Esophagus muscularis mucosa (tissue), 4 donors: ENCODE results near the gene TMEFF2. TPM values are rescaled to one million over a fixed set of nuclear protein-coding genes. Genes with fewer than 3 reads are reported as not detected.

Experiments
- DNase-seq: peaks from one replicate; pipeline ENCODE4 v3.0.0-alpha.2; 2017; ENCODE audit errors: extremely low spot score
- H3K27ac ChIP-seq, 4 donors: fragments of 200-600 bp; sonication (generic); replicated peaks in 1 of 4; 1 replicate in 3 of 4; 2 replicates in 1 of 4; pipeline ENCODE4 v1.5.1; 2016 to 2019; ENCODE audit warnings: mild to moderate bottlenecking in 1 of 4
- H3K27me3 ChIP-seq, 4 donors: fragments of 200-600 bp; sonication (generic); one replicate each; pipeline versions ENCODE4 v1.5.1 to v1.6.0; 2016 to 2019
- H3K36me3 ChIP-seq, 4 donors: fragments of 200-600 bp; sonication (generic); one replicate each; pipeline ENCODE4 v1.5.1; 2016 to 2019
- H3K4me1 ChIP-seq, 4 donors: fragments of 200-600 bp; sonication (generic); one replicate each; pipeline ENCODE4 v1.5.1; 2016 to 2019
- H3K4me3 ChIP-seq, 4 donors: fragments of 200-600 bp; sonication (generic); 1 replicate in 2 of 4; 2 replicates in 2 of 4; pipeline ENCODE4 v1.5.1; 2016 to 2019; ENCODE audit warnings: mild to moderate bottlenecking in 4 of 4, moderate library complexity in 1 of 4
- H3K9me3 ChIP-seq, 4 donors: fragments of 200-600 bp; sonication (generic); 1 replicate in 3 of 4; 2 replicates in 1 of 4; pipeline ENCODE4 v1.5.1; 2016 to 2019
- EP300 ChIP-seq: sonication (generic); formaldehyde crosslinking; IDR thresholded peaks from one replicate; pipeline ENCODE4 v1.6.1; 2017; ENCODE audit warnings: antibody characterized with exemption
- POLR2A ChIP-seq: fragments of 450-650 bp; IDR thresholded peaks from one replicate; pipeline ENCODE4 v1.6.1; 2017; ENCODE audit warnings: antibody characterized with exemption, moderate library complexity, mild to moderate bottlenecking, low read depth
- POLR2AphosphoS5 ChIP-seq, 2 donors: sonication (generic); formaldehyde crosslinking; IDR thresholded peaks; one replicate each; pipeline ENCODE4 v1.6.1; 2017; ENCODE audit warnings: antibody characterized with exemption in 2 of 2
- WGBS: methylation state at CpG from one replicate; pipeline ENCODE4 v1.1.5; 2018; 5-methylcytosine and 5-hydroxymethylcytosine counted together
- intact Hi-C: fragments of 100-400 bp; cut with DNase I; formaldehyde crosslinking; loops from one replicate; pipeline ENCODE4 v1.15.1; 2023
- total RNA-seq, 4 donors: library from RNA; depleted of rRNA; stranded (reverse); fragments of >200 nt; gene quantifications; one replicate each; pipeline versions ENCODE4 v1.1.0 to v1.2.1, GENCODE V29; 2016
- TF ChIP-seq, protein P1 (sequence below), 3 experiments: fragments of 200-600 bp in 2 of 3; fragments of 450-650 bp in 1 of 3; sonication (generic) in 2 of 3; IDR thresholded peaks; one replicate each; pipeline ENCODE4 v1.5.1; 2017 to 2019; ENCODE audit warnings: antibody characterized with exemption in 3 of 3, mild to moderate bottlenecking in 2 of 3, moderate library complexity in 1 of 3

The TMEFF2 gene
- total RNA-seq, 4 donors from 2014 or later: 0.42 to 1.7 (median 0.55) TPM

DNA sequence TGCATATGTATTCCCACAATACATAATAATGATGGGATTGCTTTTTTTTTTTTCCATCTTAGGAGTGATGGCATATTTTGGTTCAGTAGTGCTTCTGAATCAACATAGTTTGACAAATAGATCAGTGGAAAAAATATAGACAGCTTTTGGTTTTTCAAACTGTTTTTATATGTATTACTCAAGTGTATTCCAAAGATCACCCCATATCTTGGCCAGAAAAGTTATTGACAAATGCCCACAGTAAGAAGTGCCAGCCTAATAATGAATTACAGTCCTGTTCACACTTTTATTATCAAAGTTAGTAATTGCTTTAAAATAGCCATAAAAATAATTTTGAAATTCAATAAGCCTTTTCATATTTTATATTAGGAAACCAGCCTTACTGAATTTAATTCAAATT lies 95.0 kb downstream of the TMEFF2 start:
- Histone ChIP-seq H3K27ac (no peak overlapping the region), H3K27me3 (no peaks in the 10 kb centered on the region), H3K9me3 (no peaks in the 10 kb centered on the region), H3K4me3 (no peak overlapping the region), H3K4me1 (no peaks in the 10 kb centered on the region), H3K36me3 (no peaks in the 10 kb centered on the region)
- intact Hi-C loops: no loop called here
- no peak for TF ChIP-seq POLR2A
- no peak for TF ChIP-seq EP300
- TF ChIP-seq, protein P1, sequence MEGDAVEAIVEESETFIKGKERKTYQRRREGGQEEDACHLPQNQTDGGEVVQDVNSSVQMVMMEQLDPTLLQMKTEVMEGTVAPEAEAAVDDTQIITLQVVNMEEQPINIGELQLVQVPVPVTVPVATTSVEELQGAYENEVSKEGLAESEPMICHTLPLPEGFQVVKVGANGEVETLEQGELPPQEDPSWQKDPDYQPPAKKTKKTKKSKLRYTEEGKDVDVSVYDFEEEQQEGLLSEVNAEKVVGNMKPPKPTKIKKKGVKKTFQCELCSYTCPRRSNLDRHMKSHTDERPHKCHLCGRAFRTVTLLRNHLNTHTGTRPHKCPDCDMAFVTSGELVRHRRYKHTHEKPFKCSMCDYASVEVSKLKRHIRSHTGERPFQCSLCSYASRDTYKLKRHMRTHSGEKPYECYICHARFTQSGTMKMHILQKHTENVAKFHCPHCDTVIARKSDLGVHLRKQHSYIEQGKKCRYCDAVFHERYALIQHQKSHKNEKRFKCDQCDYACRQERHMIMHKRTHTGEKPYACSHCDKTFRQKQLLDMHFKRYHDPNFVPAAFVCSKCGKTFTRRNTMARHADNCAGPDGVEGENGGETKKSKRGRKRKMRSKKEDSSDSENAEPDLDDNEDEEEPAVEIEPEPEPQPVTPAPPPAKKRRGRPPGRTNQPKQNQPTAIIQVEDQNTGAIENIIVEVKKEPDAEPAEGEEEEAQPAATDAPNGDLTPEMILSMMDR (IDR thresholded peaks at IDR 0.05): no peak
- TF ChIP-seq POLR2AphosphoS5 (IDR thresholded peaks at IDR 0.05): no peak
- DNase-seq: no peak

DNA sequence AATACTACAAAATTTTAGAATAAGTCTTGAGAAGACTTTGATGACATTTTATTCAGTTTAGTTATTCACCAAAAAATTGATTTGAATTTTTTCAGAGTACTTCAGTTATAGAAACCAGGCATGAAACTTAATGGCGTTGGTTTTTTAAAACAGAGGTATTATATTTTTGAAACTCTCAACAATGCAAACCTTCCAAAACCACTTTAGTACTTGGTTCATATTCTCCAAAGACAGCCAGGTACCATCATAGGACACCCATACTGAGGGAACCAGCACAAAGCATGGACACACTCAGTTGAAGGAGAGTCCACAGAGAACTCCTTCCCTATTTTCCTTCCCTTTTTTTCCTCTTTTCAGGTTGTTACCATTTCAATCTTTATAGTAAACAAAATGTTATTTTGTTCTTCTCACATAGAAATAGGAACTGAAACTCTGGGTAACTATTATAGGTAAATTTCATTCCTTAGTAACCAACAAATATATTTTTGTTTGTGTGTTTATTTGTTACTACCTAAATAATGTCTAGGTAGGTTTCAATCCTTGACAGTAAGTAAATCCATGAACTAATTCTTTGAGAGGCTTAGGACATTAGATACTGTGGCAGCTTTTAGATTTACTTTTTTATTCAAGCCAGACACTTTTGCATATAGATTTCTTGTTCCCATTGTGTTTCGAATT lies 95.8 kb downstream of the TMEFF2 start:
- intact Hi-C loops: no loop called here
- TF ChIP-seq, protein P1 (IDR thresholded peaks at IDR 0.05): no peak
- TF ChIP-seq POLR2A (no peak), EP300 (no peak), POLR2AphosphoS5 (IDR thresholded peaks at IDR 0.05) (no peak)
- H3K4me1 ChIP-seq: no peaks in the 10 kb centered on the region
- H3K27ac ChIP-seq: no peak overlapping the region
- no peaks in the 10 kb centered on the region for H3K9me3 ChIP-seq
- H3K36me3 ChIP-seq: no peaks in the 10 kb centered on the region
- 96% methylated on average over 2 of the region's 2 CpGs for WGBS
- H3K27me3 ChIP-seq: no peaks in the 10 kb centered on the region
- no peak for DNase-seq
- no peak overlapping the region for H3K4me3 ChIP-seq

DNA sequence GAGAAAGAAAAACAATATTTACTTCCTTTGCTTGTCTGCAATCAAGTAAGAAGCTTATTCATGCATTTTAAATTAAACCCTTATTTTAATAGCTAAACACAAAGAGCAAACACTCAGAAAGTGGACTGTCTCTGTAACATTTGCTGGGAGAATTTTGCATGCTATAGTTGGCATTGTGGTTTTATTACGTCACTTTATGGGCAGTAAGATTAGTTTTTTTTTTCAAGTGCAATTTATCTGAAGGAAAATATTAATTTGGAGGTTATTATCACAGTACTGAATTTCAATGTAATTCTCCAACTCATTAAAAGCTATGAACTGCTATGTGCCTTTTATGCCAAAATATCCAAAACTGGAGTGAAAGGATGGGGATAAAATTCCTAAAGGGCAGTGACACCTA lies 103.3 kb downstream of the TMEFF2 start:
- H3K4me3 ChIP-seq: no peak overlapping the region
- no peaks in the 10 kb centered on the region for H3K36me3 ChIP-seq
- intact Hi-C loops: no loop called here
- 61% methylated on average over 1 of the region's 1 CpG for WGBS
- no peak for DNase-seq
- peaks cover 0 to 5% (median 0%) of the 10 kb centered on the region in 4 donors for H3K4me1 ChIP-seq
- TF ChIP-seq POLR2A (no peak), EP300 (no peak), POLR2AphosphoS5 (IDR thresholded peaks at IDR 0.05) (no peak)
- TF ChIP-seq, protein P1 (IDR thresholded peaks at IDR 0.05): no peak
- no peak overlapping the region for H3K27ac ChIP-seq
- no peaks in the 10 kb centered on the region for H3K9me3 ChIP-seq
- H3K27me3 ChIP-seq: no peaks in the 10 kb centered on the region

DNA sequence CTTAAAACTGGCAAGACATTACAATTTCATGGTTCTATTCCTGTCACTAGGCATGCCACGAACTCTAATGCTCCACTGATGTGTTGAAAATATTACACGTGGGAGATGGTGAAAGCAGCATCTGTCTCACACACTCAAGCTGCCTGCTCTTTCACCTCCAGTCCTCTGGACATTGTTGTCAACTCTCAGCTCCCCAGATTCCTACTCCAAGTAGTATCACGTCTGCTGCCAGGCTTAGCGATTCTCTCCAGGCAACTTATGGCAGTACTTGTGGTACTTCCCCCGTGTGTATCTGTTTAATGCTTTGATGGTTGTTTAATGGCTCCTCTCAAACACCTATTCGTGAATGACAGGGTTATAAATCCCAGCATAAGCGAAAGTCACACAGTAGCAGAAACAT lies 103.8 kb downstream of the TMEFF2 start:
- peaks cover 0 to 5% (median 0%) of the 10 kb centered on the region in 4 donors for H3K4me1 ChIP-seq
- no peaks in the 10 kb centered on the region for H3K27me3 ChIP-seq
- WGBS: 71% methylated on average over 7 of the region's 7 CpGs
- DNase-seq: no peak
- no peaks in the 10 kb centered on the region for H3K36me3 ChIP-seq
- H3K9me3 ChIP-seq: no peaks in the 10 kb centered on the region
- TF ChIP-seq POLR2A: no peak
- TF ChIP-seq POLR2AphosphoS5 (IDR thresholded peaks at IDR 0.05): no peak
- TF ChIP-seq EP300: no peak
- TF ChIP-seq, protein P1 (IDR thresholded peaks at IDR 0.05): no peak
- intact Hi-C loops: no loop called here
- H3K4me3 ChIP-seq: no peak overlapping the region
- no peak overlapping the region for H3K27ac ChIP-seq
